ENCODE results near the gene ADAM30. TPM values are rescaled to one million over a fixed set of nuclear protein-coding genes. Genes with fewer than 3 reads are reported as not detected.

Gene ADAM30
- total RNA-seq, 4 donors from 2014 or later = not detected

GRCh38 chr1:119935915-119936314, 39.6 kb upstream of the ADAM30 start:
- DNase-seq = no peak
- TF ChIP-seq, protein P1, sequence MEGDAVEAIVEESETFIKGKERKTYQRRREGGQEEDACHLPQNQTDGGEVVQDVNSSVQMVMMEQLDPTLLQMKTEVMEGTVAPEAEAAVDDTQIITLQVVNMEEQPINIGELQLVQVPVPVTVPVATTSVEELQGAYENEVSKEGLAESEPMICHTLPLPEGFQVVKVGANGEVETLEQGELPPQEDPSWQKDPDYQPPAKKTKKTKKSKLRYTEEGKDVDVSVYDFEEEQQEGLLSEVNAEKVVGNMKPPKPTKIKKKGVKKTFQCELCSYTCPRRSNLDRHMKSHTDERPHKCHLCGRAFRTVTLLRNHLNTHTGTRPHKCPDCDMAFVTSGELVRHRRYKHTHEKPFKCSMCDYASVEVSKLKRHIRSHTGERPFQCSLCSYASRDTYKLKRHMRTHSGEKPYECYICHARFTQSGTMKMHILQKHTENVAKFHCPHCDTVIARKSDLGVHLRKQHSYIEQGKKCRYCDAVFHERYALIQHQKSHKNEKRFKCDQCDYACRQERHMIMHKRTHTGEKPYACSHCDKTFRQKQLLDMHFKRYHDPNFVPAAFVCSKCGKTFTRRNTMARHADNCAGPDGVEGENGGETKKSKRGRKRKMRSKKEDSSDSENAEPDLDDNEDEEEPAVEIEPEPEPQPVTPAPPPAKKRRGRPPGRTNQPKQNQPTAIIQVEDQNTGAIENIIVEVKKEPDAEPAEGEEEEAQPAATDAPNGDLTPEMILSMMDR (IDR thresholded peaks at IDR 0.05) = no peak
- TF ChIP-seq POLR2A (IDR thresholded peaks at IDR 0.05) = no peak
- Histone ChIP-seq H3K4me3 (no peak overlapping the region), H3K4me1 (no peaks in the 10 kb centered on the region), H3K9me3 (no peaks in the 10 kb centered on the region), H3K27ac (no peak overlapping the region), H3K36me3 (no peaks in the 10 kb centered on the region), H3K27me3 (no peaks in the 10 kb centered on the region)
- intact Hi-C loops (cut with DNase I; ENCODE audit: low total_unique reads) = no loop called here

- no peak overlapping the region for H3K4me3 ChIP-seq
- no peaks in the 10 kb centered on the region for H3K36me3 ChIP-seq
- H3K27ac ChIP-seq = no peak overlapping the region
- no peak for DNase-seq
- no peaks in the 10 kb centered on the region for H3K27me3 ChIP-seq
- no peak for TF ChIP-seq POLR2A (IDR thresholded peaks at IDR 0.05)
- TF ChIP-seq, protein P1 (IDR thresholded peaks at IDR 0.05) = no peak
- intact Hi-C loops (cut with DNase I; ENCODE audit: low total_unique reads) = no loop called here
- H3K4me1 ChIP-seq = no peaks in the 10 kb centered on the region
- no peaks in the 10 kb centered on the region for H3K9me3 ChIP-seq
These were observed 39.1 kb upstream of the ADAM30 start for GRCh38 chr1:119935373-119935772.

GRCh38 chr1:119933397-119933796, 37.1 kb upstream of the ADAM30 start:
- H3K4me1 ChIP-seq = no peaks in the 10 kb centered on the region
- no peak overlapping the region for H3K27ac ChIP-seq
- intact Hi-C loops (cut with DNase I; ENCODE audit: low total_unique reads) = no loop called here
- H3K4me3 ChIP-seq = no peak overlapping the region
- no peaks in the 10 kb centered on the region for H3K9me3 ChIP-seq
- no peak for DNase-seq
- no peaks in the 10 kb centered on the region for H3K27me3 ChIP-seq
- no peaks in the 10 kb centered on the region for H3K36me3 ChIP-seq
- no peak for TF ChIP-seq POLR2A (IDR thresholded peaks at IDR 0.05)
- TF ChIP-seq, protein P1 (IDR thresholded peaks at IDR 0.05) = no peak

DNA sequence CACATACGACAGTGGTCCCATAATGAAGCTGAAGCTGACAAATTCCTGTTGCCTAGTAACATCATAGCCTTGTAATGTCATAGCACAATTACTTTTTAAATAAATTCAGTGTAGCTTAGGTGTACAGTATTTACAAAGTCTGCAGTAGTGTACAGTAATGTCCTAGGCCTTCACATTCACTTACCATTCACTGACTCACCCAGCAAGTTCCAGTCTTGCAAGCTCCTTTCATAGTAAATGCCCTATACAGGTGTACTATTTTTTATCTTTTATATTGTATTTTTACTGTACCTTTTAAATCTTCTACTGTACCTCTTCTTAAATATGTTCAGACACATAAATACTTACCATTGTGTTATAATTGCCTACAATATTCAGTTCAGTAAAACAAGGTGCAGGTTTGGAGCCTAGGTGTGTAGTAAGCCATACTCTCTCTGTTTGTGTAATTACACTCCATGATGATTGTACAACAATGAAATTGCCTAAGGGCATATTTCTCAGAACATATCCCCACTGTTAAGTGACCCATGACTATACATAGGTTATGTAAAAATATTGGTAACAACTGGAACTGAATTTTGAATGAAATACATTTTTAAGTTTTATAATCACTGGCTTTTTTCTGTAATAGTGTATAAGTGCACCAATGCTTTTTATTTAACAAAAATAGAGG, 33.5 kb upstream of the ADAM30 start:
- no peaks in the 10 kb centered on the region for H3K4me1 ChIP-seq
- TF ChIP-seq, protein P1 (IDR thresholded peaks at IDR 0.05) = no peak
- TF ChIP-seq POLR2A (IDR thresholded peaks at IDR 0.05) = no peak
- H3K27me3 ChIP-seq = no peaks in the 10 kb centered on the region
- no peaks in the 10 kb centered on the region for H3K9me3 ChIP-seq
- H3K27ac ChIP-seq = no peak overlapping the region
- intact Hi-C loops (cut with DNase I; ENCODE audit: low total_unique reads) = no loop called here
- no peaks in the 10 kb centered on the region for H3K36me3 ChIP-seq
- DNase-seq = no peak
- no peak overlapping the region for H3K4me3 ChIP-seq

GRCh38 chr1:119926553-119926952, 30.2 kb upstream of the ADAM30 start:
- intact Hi-C loops (cut with DNase I; ENCODE audit: low total_unique reads) = no loop called here
- H3K27me3 ChIP-seq = no peaks in the 10 kb centered on the region
- H3K36me3 ChIP-seq = no peaks in the 10 kb centered on the region
- no peak overlapping the region for H3K4me3 ChIP-seq
- no peaks in the 10 kb centered on the region for H3K9me3 ChIP-seq
- TF ChIP-seq, protein P1 (IDR thresholded peaks at IDR 0.05) = no peak
- TF ChIP-seq POLR2A (IDR thresholded peaks at IDR 0.05) = no peak
- no peaks in the 10 kb centered on the region for H3K4me1 ChIP-seq
- no peak for DNase-seq
- no peak overlapping the region for H3K27ac ChIP-seq

All from uterus (tissue), 4 donors.